NCI-H1930 (cell line): ENCODE results near the gene PDE1C.

Source experiments
- DNase-seq, 2 experiments: peaks; one replicate each; lab custom pipeline; 2025; lab: John Stamatoyannopoulos, UW

Gene PDE1C

DNA sequence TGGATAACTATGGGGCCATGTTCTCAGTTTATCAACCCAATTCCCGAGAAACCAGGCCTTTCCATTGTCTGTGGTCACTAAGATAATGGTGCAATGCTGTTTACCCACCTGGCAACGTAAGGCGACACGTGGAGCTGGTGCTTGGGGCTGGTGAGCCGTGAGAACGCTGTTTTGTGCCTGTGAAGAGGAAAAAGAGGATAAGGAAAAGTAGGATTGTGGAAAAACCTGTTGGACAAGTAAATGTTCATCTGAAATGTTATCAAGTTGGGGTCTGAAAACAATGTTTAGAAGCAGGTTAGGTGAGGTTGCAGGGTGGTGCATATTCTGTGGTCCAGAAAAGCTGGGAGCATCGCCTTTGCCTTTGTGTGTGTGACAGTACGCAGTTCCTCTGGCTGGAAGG, 294.7 kb downstream of the PDE1C start:
- peak; percentile 6 to 15 for DNase-seq

DNA sequence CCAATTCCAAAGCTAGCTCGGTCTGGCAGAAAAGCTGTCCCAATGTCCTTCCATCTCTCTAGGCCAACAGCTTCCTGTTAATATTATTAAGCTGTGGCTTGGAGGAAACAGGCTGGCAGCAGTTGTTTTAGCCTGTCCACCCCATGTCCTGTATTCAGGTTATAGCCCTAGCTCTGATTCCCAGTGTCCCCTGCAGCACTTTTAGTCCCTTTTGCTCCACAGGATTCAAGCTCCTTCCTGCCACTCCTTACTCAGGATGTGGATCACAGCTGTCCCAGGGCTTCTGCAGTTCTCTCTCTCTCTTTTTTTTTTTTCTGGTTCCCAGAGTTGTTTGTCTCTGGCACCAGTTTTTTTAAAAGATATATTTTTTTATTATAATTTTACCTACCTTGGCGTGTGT, 298.0 kb downstream of the PDE1C start:
- DNase-seq = no peak

DNA sequence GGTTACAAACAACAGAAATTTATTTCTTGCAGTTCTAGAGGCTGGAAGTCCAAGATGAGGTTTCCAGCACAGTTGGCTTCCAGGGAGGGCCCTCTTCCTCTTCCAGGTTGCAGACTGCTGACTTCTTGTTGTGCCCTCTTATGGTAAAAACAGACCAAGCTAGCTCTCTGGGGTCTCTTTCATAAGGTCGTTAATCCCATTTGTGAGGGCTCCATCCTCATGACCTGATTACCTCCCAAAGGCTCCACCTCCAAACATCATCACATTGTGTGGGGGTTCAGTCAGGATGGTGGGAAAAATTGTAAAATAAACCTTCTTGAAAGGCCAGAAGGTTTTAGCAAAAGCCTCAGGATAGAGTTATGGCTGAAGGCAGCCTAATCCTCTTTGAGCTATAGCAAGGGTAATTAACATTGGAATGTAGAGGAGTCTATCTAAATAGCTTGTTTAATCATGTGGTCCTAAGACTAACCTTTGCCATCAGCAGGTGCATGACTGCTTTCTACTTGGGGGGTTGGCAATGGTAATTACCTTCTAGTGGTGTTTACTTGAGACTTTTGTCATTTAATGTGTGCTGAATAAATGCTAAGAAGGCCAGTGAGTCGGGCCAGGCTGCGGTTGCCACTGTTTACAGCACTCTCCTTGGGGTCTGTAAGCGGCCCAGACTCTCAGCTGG, 302.4 kb downstream of the PDE1C start:
- no peak for DNase-seq

DNA sequence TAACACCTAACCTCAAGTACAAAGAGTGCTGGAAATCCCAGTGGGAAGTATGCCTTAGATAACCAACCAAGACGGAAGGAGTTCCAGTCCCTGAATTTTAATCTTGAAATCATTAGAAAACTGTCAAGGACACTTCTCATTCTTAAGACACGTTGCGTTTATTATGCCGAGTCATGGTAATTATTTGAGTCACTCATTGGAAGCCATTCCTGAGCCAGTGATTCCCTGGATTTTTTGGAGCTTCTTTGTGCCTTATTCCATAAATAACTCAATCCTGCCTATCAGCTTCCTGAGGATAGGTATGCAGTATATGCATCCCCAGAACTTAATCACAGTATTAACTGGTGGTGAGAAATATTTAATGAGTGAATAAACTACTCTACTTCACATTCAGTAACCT, 305.7 kb downstream of the PDE1C start:
- DNase-seq = no peak

DNA sequence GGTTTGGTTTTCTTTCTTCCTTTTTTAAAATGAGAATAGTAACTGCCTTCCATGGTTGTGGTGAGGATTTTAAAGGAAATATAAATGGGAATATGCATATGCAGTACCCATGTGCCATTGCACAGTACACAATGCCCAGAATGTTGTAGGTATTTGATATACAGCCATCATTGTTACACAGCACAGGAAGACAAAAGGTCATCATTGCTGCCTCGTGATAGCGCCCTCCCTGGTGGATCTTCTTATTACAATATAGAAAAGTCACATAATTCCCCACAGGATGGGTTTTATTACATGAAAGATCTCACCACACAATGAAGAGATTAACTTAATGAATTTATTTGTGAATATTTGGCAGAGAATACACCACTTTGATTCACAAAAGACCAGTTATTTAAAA, 306.7 kb downstream of the PDE1C start:
- no peak for DNase-seq

DNA sequence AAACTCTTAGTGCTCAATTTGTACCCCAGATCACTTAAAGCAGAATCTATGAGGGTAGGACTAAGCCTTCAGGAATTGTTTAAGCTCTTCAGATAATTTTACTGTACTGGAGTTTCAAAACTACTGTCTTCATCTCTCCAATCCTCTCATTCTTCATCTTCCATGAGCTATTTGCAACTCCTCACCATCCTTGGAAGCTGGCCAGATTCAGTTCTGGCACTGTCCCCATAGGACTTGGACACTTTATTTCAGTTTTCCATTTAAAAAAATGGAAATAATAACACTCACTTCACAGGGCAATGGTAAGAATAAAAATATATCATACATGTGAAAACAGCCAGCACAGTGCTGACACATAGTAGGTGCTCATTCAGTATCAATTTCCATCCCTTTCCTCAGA, 308.6 kb downstream of the PDE1C start:
- DNase-seq = no peak

DNA sequence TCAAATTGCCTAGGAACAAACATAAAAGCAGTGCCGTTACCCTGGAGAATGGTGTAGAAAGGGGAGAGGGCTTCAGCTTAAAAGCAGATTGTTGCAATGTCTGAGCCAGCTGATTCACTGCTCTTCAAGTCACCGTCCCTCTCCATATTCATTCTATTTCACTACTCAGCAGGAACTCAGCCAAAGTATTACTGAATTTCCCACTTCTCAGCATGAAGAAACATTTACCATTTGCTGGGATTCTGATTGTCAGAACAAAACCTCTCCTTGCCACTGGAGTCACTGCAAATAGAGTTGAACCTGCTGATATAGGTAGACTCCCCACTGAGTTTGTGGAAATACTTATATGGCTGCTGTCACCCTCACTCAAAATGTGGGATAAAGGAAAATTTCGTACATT, 311.5 kb downstream of the PDE1C start:
- no peak for DNase-seq

DNA sequence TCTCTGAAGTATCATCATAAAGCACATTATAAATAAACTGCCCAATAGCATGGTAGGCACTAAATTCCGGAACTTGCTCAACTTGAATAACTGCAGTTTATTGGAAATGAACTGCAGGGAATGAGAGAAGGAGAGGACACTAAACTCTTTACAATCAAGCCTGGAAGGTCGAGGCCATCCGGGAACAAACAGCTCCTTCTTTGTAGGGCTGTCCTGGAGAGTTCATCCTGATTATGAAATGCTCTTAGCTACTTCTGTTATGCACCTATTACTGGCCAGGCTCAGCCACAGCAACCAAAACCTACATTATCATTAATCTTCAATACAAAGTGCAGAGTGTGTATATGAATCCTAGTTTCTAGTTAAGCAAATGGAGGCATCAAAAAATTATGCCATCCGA, 318.5 kb downstream of the PDE1C start:
- DNase-seq = no peak

DNA sequence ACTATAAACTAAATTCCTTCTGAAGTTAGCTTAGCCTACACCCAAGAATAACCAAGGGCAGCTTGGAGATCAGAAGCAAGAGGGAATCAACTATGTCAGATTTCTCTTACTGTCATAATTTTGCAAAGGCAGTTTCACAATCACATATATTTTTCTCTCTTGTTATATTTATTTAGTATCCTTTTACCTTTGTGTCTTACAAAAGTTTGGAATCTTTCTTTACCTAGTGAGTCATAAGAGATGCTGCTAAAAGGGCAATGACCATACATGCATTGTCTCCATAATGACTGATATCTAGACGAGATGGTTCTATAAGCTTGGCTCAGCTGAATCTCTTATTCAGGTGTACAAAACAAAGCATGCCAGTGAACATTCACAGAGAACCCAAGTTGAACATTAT, 322.1 kb downstream of the PDE1C start:
- no peak for DNase-seq

DNA sequence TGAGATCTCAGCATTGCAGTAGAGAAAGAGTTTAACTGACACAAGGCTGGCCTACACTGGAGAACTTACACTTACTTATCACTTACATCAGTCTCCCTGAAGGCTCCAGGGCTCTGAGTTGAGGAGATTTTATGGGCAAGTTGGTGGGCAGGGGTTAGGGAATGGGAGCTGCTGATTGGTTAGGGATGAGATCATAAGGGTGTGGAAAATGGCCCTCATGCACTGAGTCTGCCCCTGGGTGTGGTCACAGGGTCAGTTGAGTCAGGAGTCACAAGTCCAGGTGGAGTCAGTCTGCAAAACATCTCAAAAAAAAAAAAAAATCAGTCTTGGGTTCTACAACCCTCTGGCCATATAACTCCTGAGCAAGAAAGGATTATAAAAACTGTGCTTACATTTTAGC, 322.7 kb downstream of the PDE1C start:
- DNase-seq = no peak

DNA sequence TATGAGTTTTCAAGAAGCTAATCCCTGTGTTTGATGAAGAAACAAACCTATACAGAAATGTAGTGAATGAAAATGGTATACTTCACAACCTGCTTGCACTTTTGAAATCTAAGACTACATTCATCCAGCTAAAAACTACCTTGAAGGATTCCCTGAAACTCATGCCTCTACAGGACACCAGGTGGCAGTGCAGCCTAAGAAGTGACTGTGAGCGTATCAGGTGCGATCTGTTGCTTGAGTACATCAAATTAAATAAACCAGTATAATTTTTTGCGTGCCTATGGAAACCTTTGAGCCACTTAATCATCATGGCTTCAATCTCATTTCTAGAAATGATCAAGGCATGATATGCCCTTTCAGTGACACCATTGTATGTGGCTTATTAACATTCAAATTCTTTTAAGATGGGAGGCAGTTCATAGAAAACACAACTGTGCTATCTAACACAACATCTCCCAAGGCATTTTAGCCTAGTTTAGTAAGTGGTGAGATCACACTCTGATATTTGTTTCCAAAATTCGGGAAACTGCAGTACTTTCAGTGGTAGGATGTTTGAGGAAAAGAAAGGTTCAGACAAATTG, 325.8 kb downstream of the PDE1C start:
- DNase-seq = peak; percentile 3 to 47

DNA sequence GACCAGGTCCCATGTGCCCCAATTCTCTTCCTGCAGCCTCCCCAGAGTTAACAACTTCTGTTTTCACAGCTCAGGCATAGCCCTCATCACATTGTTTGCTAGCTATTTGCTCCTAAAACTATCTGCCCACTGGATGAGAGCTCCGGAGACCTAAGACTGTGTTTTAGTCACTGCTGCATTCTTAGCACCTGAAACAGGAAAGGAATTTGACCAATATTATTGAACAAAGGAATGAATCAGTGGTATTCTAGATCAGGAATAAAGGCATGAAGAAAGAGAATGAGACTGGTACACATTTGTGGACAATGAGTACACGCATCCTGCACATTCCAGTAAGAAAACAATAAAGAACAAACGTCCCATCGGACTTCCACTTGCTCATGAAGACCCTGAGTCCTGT, 328.4 kb downstream of the PDE1C start:
- no peak for DNase-seq

DNA sequence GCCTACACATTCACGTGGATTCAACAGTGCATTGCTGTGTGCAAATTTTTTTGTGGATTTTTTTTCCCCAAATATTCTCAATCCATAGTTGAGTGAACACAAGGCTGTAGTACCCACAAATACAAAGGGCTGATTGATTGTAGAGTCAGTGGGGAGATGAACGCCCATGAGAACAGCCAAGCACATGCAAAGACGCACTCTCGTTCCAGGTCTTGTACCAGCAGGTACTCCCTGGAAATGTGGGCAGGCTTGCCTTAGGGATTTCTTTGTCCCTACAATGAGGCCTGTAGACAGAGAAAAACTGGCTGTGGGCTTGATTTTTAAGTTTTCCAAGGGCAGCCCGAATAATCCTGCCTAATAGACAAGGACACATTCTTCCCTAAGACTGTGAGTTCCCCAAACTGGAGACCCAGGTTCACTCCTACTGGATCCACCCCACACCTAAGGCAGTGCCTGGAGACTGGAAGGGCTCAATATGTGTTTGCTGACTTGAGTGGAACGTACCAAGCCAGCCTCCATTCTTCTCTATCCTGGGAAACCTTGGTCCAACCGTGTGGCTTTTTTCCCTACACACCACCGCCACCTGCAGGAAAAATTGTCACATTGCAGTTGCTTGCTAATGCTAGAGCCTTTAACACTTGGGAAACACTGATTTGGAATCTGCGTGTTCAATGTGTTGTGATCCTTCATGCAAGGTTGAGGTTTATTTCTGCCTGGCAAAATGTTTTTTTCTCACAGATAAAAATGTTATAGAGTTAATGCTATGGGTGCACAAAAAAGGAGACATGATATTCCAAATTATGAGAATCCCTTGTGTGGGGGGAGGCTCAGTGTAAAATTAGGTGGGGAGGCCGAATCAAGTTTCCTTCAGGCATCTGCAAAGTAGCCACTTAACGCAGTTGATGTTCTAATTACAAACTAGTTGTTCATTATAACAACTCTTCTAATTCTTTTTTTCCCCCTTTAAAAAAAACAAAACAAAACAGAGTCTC, 333.9 kb downstream of the PDE1C start:
- peak; percentile 54 to 62 for DNase-seq

DNA sequence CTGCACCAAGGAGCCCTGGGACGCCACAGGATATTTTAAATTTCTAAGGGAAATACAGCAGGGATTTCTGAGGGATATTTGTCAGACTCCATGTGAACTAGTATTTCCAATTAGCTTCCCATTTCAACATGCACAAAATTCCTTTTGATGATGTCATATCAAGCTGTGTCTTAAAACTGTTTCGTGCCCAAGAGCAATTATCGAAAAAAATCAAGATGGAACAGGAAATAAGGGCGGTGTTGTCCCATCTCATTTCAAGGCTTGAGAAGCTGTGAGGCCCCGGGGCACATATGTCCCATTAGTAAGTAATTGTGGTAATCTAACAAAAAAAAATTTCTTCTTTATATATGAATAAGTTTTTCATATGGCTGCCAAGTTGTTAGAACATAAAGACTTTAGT, 335.8 kb downstream of the PDE1C start:
- no peak for DNase-seq

DNA sequence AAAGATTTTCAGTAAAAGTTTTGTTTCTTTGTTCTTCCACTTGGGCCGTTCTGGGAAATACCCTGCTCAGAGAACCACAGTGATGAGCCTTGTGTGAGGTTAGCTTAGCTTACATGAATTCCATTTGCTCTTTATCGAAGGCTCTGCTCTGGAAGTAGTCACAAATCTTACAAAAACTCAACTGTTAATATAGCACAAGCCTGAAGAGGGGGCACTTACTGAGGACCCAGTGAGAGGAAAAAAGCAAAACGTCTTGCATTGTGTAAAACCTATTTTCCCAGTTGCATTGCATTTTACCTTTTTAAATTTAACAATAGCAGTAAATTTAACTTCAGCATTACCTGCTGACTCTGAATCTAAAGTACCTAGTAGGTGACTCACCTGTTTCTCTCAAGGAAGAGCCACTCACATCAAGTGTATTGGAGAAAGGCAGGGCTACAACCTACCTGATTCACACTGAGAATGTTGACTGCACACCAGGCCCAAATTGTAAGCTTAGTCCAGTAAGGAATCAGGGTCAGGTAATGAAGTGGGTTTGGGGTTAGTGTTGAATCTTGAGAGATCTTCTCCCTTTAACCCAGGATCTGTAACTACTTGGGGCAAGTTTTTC, 340.9 kb downstream of the PDE1C start:
- no peak for DNase-seq

DNA sequence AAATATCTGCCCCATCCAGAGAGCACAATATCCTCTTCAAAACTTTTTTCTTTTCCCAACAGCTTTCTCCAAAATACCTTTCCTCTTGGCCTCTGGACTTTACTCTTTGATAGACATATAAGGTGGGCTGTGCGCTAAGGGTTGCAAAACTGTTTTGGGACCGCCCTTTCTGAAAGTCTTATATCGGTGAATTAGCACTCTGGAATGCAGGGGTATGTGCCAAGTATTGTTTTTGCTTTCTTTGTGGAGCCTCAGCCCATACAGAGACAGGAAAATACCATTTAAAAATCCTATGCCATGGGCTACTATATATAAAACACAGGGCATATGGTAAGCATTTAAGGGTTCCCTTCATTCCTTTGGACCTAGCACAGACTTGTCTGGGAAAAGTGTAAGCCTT, 345.5 kb downstream of the PDE1C start:
- no peak for DNase-seq

DNA sequence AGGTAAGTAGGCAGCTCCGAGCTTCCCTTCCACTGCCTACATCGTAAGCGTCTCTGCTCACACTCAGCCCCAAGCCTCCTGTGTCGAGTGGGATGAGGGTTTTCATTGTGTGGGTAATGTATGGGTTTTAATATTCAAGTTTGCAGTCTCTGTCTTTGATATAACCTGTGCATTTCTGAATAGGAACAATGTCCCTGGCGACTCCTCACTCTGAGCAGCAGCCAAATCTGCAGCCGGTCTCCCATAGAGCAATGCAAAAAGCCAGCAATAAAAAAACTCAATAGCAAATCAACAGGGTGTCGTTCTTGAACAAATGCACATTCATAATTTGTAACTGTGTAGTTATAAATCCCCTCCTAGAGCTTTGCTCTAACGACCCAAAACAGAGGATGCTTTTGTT, 349.8 kb downstream of the PDE1C start:
- no peak for DNase-seq

DNA sequence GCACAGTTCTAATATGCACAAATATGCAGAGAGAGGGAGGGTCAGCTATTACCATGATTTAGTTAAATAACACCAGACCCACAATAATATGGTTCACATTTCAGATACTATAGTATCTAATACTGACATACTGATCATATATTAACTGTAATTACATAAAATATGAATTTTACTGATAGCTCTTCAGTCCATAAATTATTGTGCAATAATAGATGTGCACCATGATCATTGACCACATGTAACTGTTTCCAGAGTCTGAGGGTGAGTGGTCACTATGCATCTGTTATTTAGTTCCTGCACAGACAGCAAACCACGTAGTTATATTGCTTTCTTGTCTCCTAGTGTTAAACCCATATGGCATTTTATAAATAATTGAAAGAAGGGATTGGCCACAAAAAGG, 353.9 kb downstream of the PDE1C start:
- no peak for DNase-seq

DNA sequence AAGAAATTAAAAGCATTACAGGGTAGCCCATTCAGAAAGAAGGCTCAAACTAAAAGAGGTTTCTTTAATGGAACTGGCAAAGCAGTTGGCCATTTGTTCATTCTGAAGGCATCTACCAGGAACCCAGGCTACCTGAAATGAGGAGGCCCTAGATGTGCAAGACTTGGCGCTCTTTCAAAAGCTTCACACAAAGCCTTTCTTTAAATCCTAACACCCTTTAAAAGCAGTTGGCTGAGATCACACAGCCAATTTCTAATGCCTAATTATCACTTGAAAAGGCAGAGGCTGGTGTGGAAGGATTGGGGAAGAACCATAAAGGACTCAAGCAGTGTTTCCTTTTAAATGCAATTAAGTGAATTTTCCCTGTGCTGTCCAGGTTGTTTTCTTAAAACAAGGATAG, 360.0 kb downstream of the PDE1C start:
- no peak for DNase-seq

DNA sequence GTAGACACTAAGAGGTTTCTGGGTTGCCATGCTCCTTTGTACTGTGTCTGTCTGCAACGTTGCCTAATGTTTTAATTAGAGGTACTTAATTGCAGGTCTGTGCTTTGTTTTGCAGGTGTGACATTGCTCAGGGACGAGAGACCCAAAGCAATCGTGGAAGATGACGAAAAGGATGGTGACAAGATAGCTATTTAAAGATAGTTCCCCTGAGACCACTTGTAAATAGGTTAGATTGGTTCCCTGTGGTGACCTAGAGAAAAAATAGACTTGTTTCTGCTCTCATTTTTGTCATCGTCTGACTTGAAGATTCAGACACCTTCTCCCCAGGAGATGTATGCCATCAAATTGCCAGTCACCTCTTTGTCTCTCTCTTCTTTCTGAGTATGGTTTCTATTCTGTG, 363.1 kb downstream of the PDE1C start:
- no peak for DNase-seq

DNA sequence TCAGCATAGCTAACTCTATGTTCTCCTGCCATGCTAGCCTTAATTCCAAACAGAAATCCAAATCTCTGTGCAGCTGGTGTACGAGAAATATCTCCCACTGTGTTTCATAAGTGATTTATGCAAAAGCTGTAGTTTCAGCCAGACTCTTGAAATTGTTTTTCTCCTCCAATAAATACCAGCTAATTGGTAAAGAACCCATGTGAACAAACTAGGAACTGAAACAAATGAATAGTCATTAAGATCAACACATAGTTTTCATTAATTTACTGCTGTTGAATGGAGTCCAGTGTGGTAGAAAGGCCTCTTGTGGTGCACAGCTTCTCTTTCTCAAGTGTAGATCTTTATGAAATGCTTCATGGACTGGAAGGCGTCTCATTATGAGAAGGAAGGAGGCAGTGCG, 364.8 kb downstream of the PDE1C start:
- DNase-seq = no peak

DNA sequence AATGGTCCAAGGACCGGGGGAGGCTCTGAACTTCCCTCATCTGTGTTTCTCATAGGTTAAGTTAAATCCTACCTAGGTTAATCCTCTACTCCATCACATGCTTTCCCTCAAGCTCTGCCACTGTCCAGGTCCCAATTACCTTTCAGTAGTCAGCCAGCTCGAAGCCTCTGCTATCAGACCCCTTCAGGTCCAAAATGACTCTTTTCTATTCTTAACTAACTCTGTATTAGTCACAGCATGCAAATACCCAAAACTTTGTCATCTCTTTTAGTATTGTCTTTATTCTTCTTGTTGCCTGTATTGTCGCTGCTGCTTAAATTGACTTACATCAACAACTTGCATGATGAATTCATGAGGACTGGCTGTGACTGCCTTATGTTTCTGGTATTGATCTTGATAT, 367.9 kb downstream of the PDE1C start:
- DNase-seq = no peak
